NB4 (cell line): ENCODE results near the gene RIT2.

Experiments
- DNase-seq: peaks from one replicate; pipeline ENCODE4 v3.0.0; 2010; ENCODE audit warnings: low read depth
- H3K4me3 ChIP-seq: one replicate; pipeline ENCODE4 v1.5.1; 2011; ENCODE audit warnings: mild to moderate bottlenecking, low read depth, low read length, moderate library complexity
- CTCF ChIP-seq: IDR thresholded peaks from one replicate; pipeline ENCODE4 v1.5.1; 2012; ENCODE audit warnings: low read depth, low read length
- MAX ChIP-seq: IDR thresholded peaks from 2 replicates; pipeline ENCODE4 v1.6.1; 2011; ENCODE audit warnings: low read depth, low read length
- MYC ChIP-seq: IDR thresholded peaks from 2 replicates; pipeline ENCODE4 v1.6.1; 2011; ENCODE audit warnings: low read depth, low read length
- POLR2A ChIP-seq: IDR thresholded peaks from 2 replicates; pipeline ENCODE4 v1.6.1; 2011; ENCODE audit warnings: mild to moderate bottlenecking; ENCODE audit not compliant: insufficient read length; ENCODE audit errors: extremely low read depth

RIT2 gene

GRCh38 chr18:42706029-42706608 is 409.4 kb downstream of the RIT2 start:
- no peak for DNase-seq
- no peak overlapping the region for H3K4me3 ChIP-seq
- TF ChIP-seq POLR2A (no peak), MAX (no peak), CTCF (no peak), MYC (no peak)
